Measurements from ENCODE around the gene HLF.

HLF gene

GRCh38 chr17:55219934-55220333 is 44.8 kb upstream of the HLF start:
- Histone ChIP-seq H3K4ac (ENCODE audit: low read depth in 1 of 2, low read length in 2 of 2) (no peak overlapping the region), H3K14ac (ENCODE audit: low read length in 2 of 2) (no peak overlapping the region), H3K27ac (ENCODE audit: low read length, poor library complexity, severe bottlenecking) (no peak overlapping the region), H3K18ac (ENCODE audit: low read depth in 1 of 2, low read length in 2 of 2) (no peak overlapping the region), H3K23ac (ENCODE audit: low read length in 2 of 2) (no peak overlapping the region), H2AFZ (ENCODE audit: low read depth, low read length) (no peak overlapping the region), H4K91ac (ENCODE audit: low read length) (no peak overlapping the region), H3K9ac (ENCODE audit: low read length) (no peak overlapping the region), H3K27me3 (ENCODE audit: control insufficient read depth in 1 of 2, insufficient read depth in 1 of 2, low read length in 2 of 2) (peaks cover 2 to 8% of the 10 kb centered on the region in 2 experiments), H3K4me3 (ENCODE audit: insufficient read depth in 1 of 2, low read depth in 1 of 2, low read length in 2 of 2) (no peak overlapping the region), H3K4me2 (ENCODE audit: low read length, poor library complexity, severe bottlenecking) (no peak overlapping the region), H2BK15ac (ENCODE audit: low read depth, poor library complexity, severe bottlenecking) (no peak overlapping the region), H2AK5ac (ENCODE audit: low read length, severe bottlenecking) (no peak overlapping the region), H2BK120ac (ENCODE audit: low read depth, low read length) (no peak overlapping the region), H3K9me3 (ENCODE audit: control insufficient read depth, low read length) (no peaks in the 10 kb centered on the region), H3K79me1 (replicated peaks; ENCODE audit: low read length, poor library complexity, severe bottlenecking) (no peaks in the 10 kb centered on the region), H3K36me3 (ENCODE audit: control insufficient read depth in 1 of 2, insufficient read depth in 2 of 2, low read depth in 1 of 2, low read length in 2 of 2) (no peaks in the 10 kb centered on the region), H4K8ac (ENCODE audit: low read length) (no peak overlapping the region), H2BK5ac (ENCODE audit: low read depth, low read length, poor library complexity, severe bottlenecking) (no peak overlapping the region), H2BK12ac (ENCODE audit: low read length in 2 of 2) (no peak overlapping the region), H3K4me1 (ENCODE audit: control insufficient read depth, insufficient read depth, low read depth, low read length) (no peaks in the 10 kb centered on the region)
- WGBS = 100% methylated on average over 1 of the region's 3 CpGs
- no peak for DNase-seq

- Histone ChIP-seq H2BK120ac (ENCODE audit: low read depth, low read length) (no peak overlapping the region), H2BK5ac (ENCODE audit: low read depth, low read length, poor library complexity, severe bottlenecking) (no peak overlapping the region), H3K23ac (ENCODE audit: low read length in 2 of 2) (no peak overlapping the region), H2BK12ac (ENCODE audit: low read length in 2 of 2) (no peak overlapping the region), H3K4me1 (ENCODE audit: control insufficient read depth, insufficient read depth, low read depth, low read length) (no peaks in the 10 kb centered on the region), H3K14ac (ENCODE audit: low read length in 2 of 2) (no peak overlapping the region), H3K79me1 (replicated peaks; ENCODE audit: low read length, poor library complexity, severe bottlenecking) (no peaks in the 10 kb centered on the region), H2AK5ac (ENCODE audit: low read length, severe bottlenecking) (no peak overlapping the region), H4K91ac (ENCODE audit: low read length) (no peak overlapping the region), H3K18ac (ENCODE audit: low read depth in 1 of 2, low read length in 2 of 2) (no peak overlapping the region), H3K4me3 (ENCODE audit: insufficient read depth in 1 of 2, low read depth in 1 of 2, low read length in 2 of 2) (no peak overlapping the region), H3K27ac (ENCODE audit: low read length, poor library complexity, severe bottlenecking) (no peak overlapping the region), H3K27me3 (ENCODE audit: control insufficient read depth in 1 of 2, insufficient read depth in 1 of 2, low read length in 2 of 2) (peaks cover 6 to 18% of the 10 kb centered on the region in 2 experiments), H4K8ac (ENCODE audit: low read length) (no peak overlapping the region), H3K4ac (ENCODE audit: low read depth in 1 of 2, low read length in 2 of 2) (no peak overlapping the region), H3K9ac (ENCODE audit: low read length) (no peak overlapping the region), H3K4me2 (ENCODE audit: low read length, poor library complexity, severe bottlenecking) (no peak overlapping the region), H2AFZ (ENCODE audit: low read depth, low read length) (no peak overlapping the region), H2BK15ac (ENCODE audit: low read depth, poor library complexity, severe bottlenecking) (no peak overlapping the region), H3K36me3 (ENCODE audit: control insufficient read depth in 1 of 2, insufficient read depth in 2 of 2, low read depth in 1 of 2, low read length in 2 of 2) (no peaks in the 10 kb centered on the region), H3K9me3 (ENCODE audit: control insufficient read depth, low read length) (no peaks in the 10 kb centered on the region)
- DNase-seq = no peak
- WGBS = 62% methylated on average over 3 of the region's 3 CpGs
Observed at GRCh38 chr17:55223524-55223923, 41.2 kb upstream of the HLF start.

- no peaks in the 10 kb centered on the region for H3K4me1 ChIP-seq (ENCODE audit: control insufficient read depth, insufficient read depth, low read depth, low read length)
- H3K18ac ChIP-seq (ENCODE audit: low read depth in 1 of 2, low read length in 2 of 2) = no peak overlapping the region
- H2BK12ac ChIP-seq (ENCODE audit: low read length in 2 of 2) = no peak overlapping the region
- H3K4ac ChIP-seq (ENCODE audit: low read depth in 1 of 2, low read length in 2 of 2) = no peak overlapping the region
- peaks cover 10 to 19% of the 10 kb centered on the region in 2 experiments for H3K27me3 ChIP-seq (ENCODE audit: control insufficient read depth in 1 of 2, insufficient read depth in 1 of 2, low read length in 2 of 2)
- no peak overlapping the region for H3K4me3 ChIP-seq (ENCODE audit: insufficient read depth in 1 of 2, low read depth in 1 of 2, low read length in 2 of 2)
- H3K27ac ChIP-seq (ENCODE audit: low read length, poor library complexity, severe bottlenecking) = no peak overlapping the region
- H2BK15ac ChIP-seq (ENCODE audit: low read depth, poor library complexity, severe bottlenecking) = no peak overlapping the region
- H4K8ac ChIP-seq (ENCODE audit: low read length) = no peak overlapping the region
- no peak overlapping the region for H3K4me2 ChIP-seq (ENCODE audit: low read length, poor library complexity, severe bottlenecking)
- no peak overlapping the region for H4K91ac ChIP-seq (ENCODE audit: low read length)
- H2BK120ac ChIP-seq (ENCODE audit: low read depth, low read length) = no peak overlapping the region
- H2AK5ac ChIP-seq (ENCODE audit: low read length, severe bottlenecking) = no peak overlapping the region
- no peaks in the 10 kb centered on the region for H3K36me3 ChIP-seq (ENCODE audit: control insufficient read depth in 1 of 2, insufficient read depth in 2 of 2, low read depth in 1 of 2, low read length in 2 of 2)
- DNase-seq = no peak
- H3K79me1 ChIP-seq (replicated peaks; ENCODE audit: low read length, poor library complexity, severe bottlenecking) = no peaks in the 10 kb centered on the region
- 100% methylated on average over 1 of the region's 2 CpGs for WGBS
- H3K9me3 ChIP-seq (ENCODE audit: control insufficient read depth, low read length) = no peaks in the 10 kb centered on the region
- no peak overlapping the region for H3K23ac ChIP-seq (ENCODE audit: low read length in 2 of 2)
- H3K14ac ChIP-seq (ENCODE audit: low read length in 2 of 2) = no peak overlapping the region
- no peak overlapping the region for H2AFZ ChIP-seq (ENCODE audit: low read depth, low read length)
- H2BK5ac ChIP-seq (ENCODE audit: low read depth, low read length, poor library complexity, severe bottlenecking) = no peak overlapping the region
- no peak overlapping the region for H3K9ac ChIP-seq (ENCODE audit: low read length)
Observed at GRCh38 chr17:55224746-55225145, 40.0 kb upstream of the HLF start.

- H4K8ac ChIP-seq (ENCODE audit: low read length) = no peak overlapping the region
- no peak overlapping the region for H2BK15ac ChIP-seq (ENCODE audit: low read depth, poor library complexity, severe bottlenecking)
- no peak overlapping the region for H3K4me2 ChIP-seq (ENCODE audit: low read length, poor library complexity, severe bottlenecking)
- H2BK5ac ChIP-seq (ENCODE audit: low read depth, low read length, poor library complexity, severe bottlenecking) = no peak overlapping the region
- no peak overlapping the region for H2AFZ ChIP-seq (ENCODE audit: low read depth, low read length)
- no peak overlapping the region for H2BK120ac ChIP-seq (ENCODE audit: low read depth, low read length)
- H3K4me1 ChIP-seq (ENCODE audit: control insufficient read depth, insufficient read depth, low read depth, low read length) = no peaks in the 10 kb centered on the region
- no peak overlapping the region for H3K14ac ChIP-seq (ENCODE audit: low read length in 2 of 2)
- H3K27me3 ChIP-seq (ENCODE audit: control insufficient read depth in 1 of 2, insufficient read depth in 1 of 2, low read length in 2 of 2) = peaks cover 12 to 22% of the 10 kb centered on the region in 2 experiments
- no peak overlapping the region for H2BK12ac ChIP-seq (ENCODE audit: low read length in 2 of 2)
- no peak overlapping the region for H3K4ac ChIP-seq (ENCODE audit: low read depth in 1 of 2, low read length in 2 of 2)
- no peak overlapping the region for H3K9ac ChIP-seq (ENCODE audit: low read length)
- H4K91ac ChIP-seq (ENCODE audit: low read length) = no peak overlapping the region
- 80% methylated on average over 5 of the region's 5 CpGs for WGBS
- no peaks in the 10 kb centered on the region for H3K36me3 ChIP-seq (ENCODE audit: control insufficient read depth in 1 of 2, insufficient read depth in 2 of 2, low read depth in 1 of 2, low read length in 2 of 2)
- no peak overlapping the region for H3K4me3 ChIP-seq (ENCODE audit: insufficient read depth in 1 of 2, low read depth in 1 of 2, low read length in 2 of 2)
- no peak overlapping the region for H2AK5ac ChIP-seq (ENCODE audit: low read length, severe bottlenecking)
- no peak for DNase-seq
- no peak overlapping the region for H3K23ac ChIP-seq (ENCODE audit: low read length in 2 of 2)
- no peaks in the 10 kb centered on the region for H3K79me1 ChIP-seq (replicated peaks; ENCODE audit: low read length, poor library complexity, severe bottlenecking)
- H3K18ac ChIP-seq (ENCODE audit: low read depth in 1 of 2, low read length in 2 of 2) = no peak overlapping the region
- H3K9me3 ChIP-seq (ENCODE audit: control insufficient read depth, low read length) = no peaks in the 10 kb centered on the region
- no peak overlapping the region for H3K27ac ChIP-seq (ENCODE audit: low read length, poor library complexity, severe bottlenecking)
Observed at GRCh38 chr17:55225237-55225636, 39.5 kb upstream of the HLF start.

Measured in mesenchymal stem cell (in vitro differentiated cells and primary cell).